IMR-90 (cell line): Measurements from ENCODE around the gene GAREM1. TPM values are rescaled to one million over a fixed set of nuclear protein-coding genes. Genes with fewer than 3 reads are reported as not detected.
A peak's percentile ranks its signal among the peaks of the same experiment; 100 is the strongest.

Experiments
- ATAC-seq: fragments of 200-7000 bp; cut with Tn5 transposase; 2 replicates; pipeline ENCODE4 v1.9.1; 2020; ENCODE audit warnings: low read depth, mild to moderate bottlenecking, moderate library complexity
- BruUV-seq: library from RNA; stranded (reverse); fragments of 400-500 nt; replicated peaks from 2 replicates; lab custom pipeline; 2021; lab: Mats Ljungman, UMichigan
- CTCF ChIA-PET: fragments of 300-600 bp; formaldehyde crosslinking; extraction: SDS; loops from one replicate; lab custom pipeline; 2021; ENCODE audit warnings: antibody characterized with exemption; lab: Yijun Ruan, JAX
- POLR2A ChIA-PET: fragments of 300-600 bp; sonication (Branson Sonifier 250); formaldehyde crosslinking; loops from one replicate; lab custom pipeline; 2022; ENCODE audit warnings: antibody characterized with exemption; ENCODE audit not compliant: unreplicated experiment; lab: Charles Lee
- DNase-seq: peaks from one replicate; pipeline ENCODE4 v3.0.0; 2013
- H2AFZ ChIP-seq: replicated peaks from 2 replicates; pipeline ENCODE3; 2013; ENCODE audit warnings: low read length, mild to moderate bottlenecking; ENCODE audit not compliant: poor library complexity
- H2AK5ac ChIP-seq: 2 replicates; pipeline ENCODE4 v1.6.1; 2013; ENCODE audit warnings: low read depth, low read length, inconsistent platforms
- H2AK9ac ChIP-seq: replicated peaks from 2 replicates; pipeline ENCODE3; 2013; ENCODE audit warnings: mild to moderate bottlenecking, low read depth, low read length, moderate library complexity; ENCODE audit not compliant: poor library complexity
- H2BK120ac ChIP-seq: 2 replicates; pipeline ENCODE4 v1.6.1; 2013; ENCODE audit warnings: low read depth, low read length, inconsistent platforms
- H2BK15ac ChIP-seq: 3 replicates; pipeline ENCODE4 v1.6.1; 2013; ENCODE audit warnings: low read depth, low read length, inconsistent platforms
- H2BK20ac ChIP-seq: 2 replicates; pipeline ENCODE4 v1.6.1; 2013; ENCODE audit warnings: low read depth, mild to moderate bottlenecking, inconsistent platforms, low read length, moderate library complexity
- H2BK5ac ChIP-seq: 2 replicates; pipeline ENCODE4 v1.6.1; 2013; ENCODE audit warnings: mild to moderate bottlenecking, low read depth, low read length, inconsistent platforms; ENCODE audit not compliant: poor library complexity, severe bottlenecking
- H3K14ac ChIP-seq: replicated peaks from 2 replicates; pipeline ENCODE4 v1.6.1; 2013; ENCODE audit warnings: low read depth, low read length, inconsistent platforms
- H3K18ac ChIP-seq: 2 replicates; pipeline ENCODE4 v1.6.1; 2013; ENCODE audit warnings: low read depth, low read length, control low read depth
- H3K23ac ChIP-seq: 2 replicates; pipeline ENCODE4 v1.6.1; 2013; ENCODE audit warnings: low read depth, low read length, inconsistent platforms
- H3K27ac ChIP-seq: 2 replicates; pipeline ENCODE4 v1.5.1; 2013; ENCODE audit warnings: mild to moderate bottlenecking, control low read depth, low read length; ENCODE audit not compliant: insufficient read depth
- H3K27me3 ChIP-seq: 2 replicates; pipeline ENCODE4 v1.6.1; 2013; ENCODE audit warnings: low read length; ENCODE audit not compliant: control insufficient read depth, insufficient read depth
- H3K36me3 ChIP-seq: 2 replicates; pipeline ENCODE4 v1.6.1; 2013; ENCODE audit warnings: low read length, mixed read lengths; ENCODE audit not compliant: control insufficient read depth, insufficient read depth
- H3K4ac ChIP-seq: 2 replicates; pipeline ENCODE4 v1.6.1; 2013; ENCODE audit warnings: low read depth, low read length, inconsistent platforms
- H3K4me1 ChIP-seq: 2 replicates; pipeline ENCODE4 v1.6.1; 2013; ENCODE audit warnings: low read length, mixed read lengths; ENCODE audit not compliant: control insufficient read depth, insufficient read depth
- H3K4me2 ChIP-seq: 2 replicates; pipeline ENCODE4 v1.6.1; 2013; ENCODE audit warnings: low read depth, mild to moderate bottlenecking, control low read depth, low read length, moderate library complexity
- H3K4me3 ChIP-seq: 2 replicates; pipeline ENCODE4 v1.5.1; 2013; ENCODE audit warnings: low read depth, mild to moderate bottlenecking, control low read depth, low read length, moderate library complexity; ENCODE audit not compliant: insufficient read depth
- H3K56ac ChIP-seq: 2 replicates; pipeline ENCODE4 v1.6.1; 2013; ENCODE audit warnings: low read length, inconsistent platforms; ENCODE audit not compliant: insufficient read depth; ENCODE audit errors: extremely low read depth
- H3K79me1 ChIP-seq, 2 experiments: 2 replicates each; pipeline ENCODE4 v1.6.1; 2013; ENCODE audit warnings: low read length in 2 of 2, inconsistent platforms in 1 of 2, low read depth in 1 of 2
- H3K9ac ChIP-seq: 2 replicates; pipeline ENCODE4 v1.6.1; 2013; ENCODE audit warnings: low read depth, low read length, control low read depth
- H3K9me1 ChIP-seq: 2 replicates; pipeline ENCODE4 v1.6.1; 2013; ENCODE audit warnings: low read length, inconsistent platforms; ENCODE audit not compliant: insufficient read depth
- H3K9me3 ChIP-seq: 2 replicates; pipeline ENCODE4 v1.6.1; 2013; ENCODE audit warnings: low read length; ENCODE audit not compliant: control insufficient read depth, insufficient read depth
- H4K20me1 ChIP-seq: 2 replicates; pipeline ENCODE4 v1.6.1; 2013; ENCODE audit warnings: low read length, inconsistent platforms; ENCODE audit not compliant: insufficient read depth
- H4K5ac ChIP-seq: 2 replicates; pipeline ENCODE4 v1.6.1; 2013; ENCODE audit warnings: mild to moderate bottlenecking, low read depth, low read length, control low read depth
- H4K8ac ChIP-seq, 2 experiments: 2 replicates each; pipeline ENCODE4 v1.6.1; 2013; ENCODE audit warnings: low read depth in 2 of 2, low read length in 2 of 2, control low read depth in 1 of 2, inconsistent platforms in 1 of 2
- H4K91ac ChIP-seq: 2 replicates; pipeline ENCODE4 v1.6.1; 2013; ENCODE audit warnings: low read depth, low read length, inconsistent platforms; ENCODE audit not compliant: insufficient read depth
- CEBPB ChIP-seq: IDR thresholded peaks from 2 replicates; pipeline ENCODE4 v1.6.1; 2012; ENCODE audit warnings: low read depth, low read length, improper control_type of control experiment
- USF2 ChIP-seq: fragments of 150-350 bp; IDR thresholded peaks from 2 replicates; pipeline ENCODE4 v1.6.1; 2017; ENCODE audit warnings: mild to moderate bottlenecking, antibody characterized with exemption, low read length, low read depth
- WGBS, 2 experiments: methylation state at CpG; one replicate each; pipeline versions ENCODE4 v1.1.5 to v1.1.7; 2013; ENCODE audit warnings: missing lambda C conversion rate in 2 of 2; ENCODE audit not compliant: insufficient read length in 1 of 2; ENCODE audit errors: extremely low coverage in 2 of 2; 5-methylcytosine and 5-hydroxymethylcytosine counted together
- dilution Hi-C: fragments of 300-500 bp; cut with HindIII; formaldehyde crosslinking; loops from one replicate; pipeline ENCODE4 v1.14.3; 2018; ENCODE audit warnings: low sequenced_read_pairs; ENCODE audit not compliant: unreplicated experiment
- in situ Hi-C: fragments of 300-500 bp; cut with MboI; formaldehyde crosslinking; loops from 3 replicates; pipeline ENCODE4 v1.14.3; 2019; ENCODE audit warnings: low sequenced_read_pairs, inconsistent platforms, mixed read lengths
- intact Hi-C: fragments of 100-400 bp; cut with micrococcal nuclease; formaldehyde crosslinking; loops from 2 replicates; pipeline ENCODE4 v1.10.0; 2022
- polyA plus RNA-seq, 3 experiments: library from polyadenylated mRNA; depleted of rRNA; stranded (reverse); fragments of >200 nt; gene quantifications; 2 replicates each; pipeline ENCODE4 v1.2.3, GENCODE V29; 2012; ENCODE audit warnings: low replicate concordance in 1 of 3
- total RNA-seq: library from RNA; depleted of rRNA; stranded (reverse); fragments of >200 nt; gene quantifications from 2 replicates; pipeline ENCODE4 v1.2.3, GENCODE V29; 2012

GAREM1 gene
- total and polyA plus RNA-seq, 2 of the 4 experiments (the other 2 are of a cell fraction): 1.4 to 2.3 TPM

DNA sequence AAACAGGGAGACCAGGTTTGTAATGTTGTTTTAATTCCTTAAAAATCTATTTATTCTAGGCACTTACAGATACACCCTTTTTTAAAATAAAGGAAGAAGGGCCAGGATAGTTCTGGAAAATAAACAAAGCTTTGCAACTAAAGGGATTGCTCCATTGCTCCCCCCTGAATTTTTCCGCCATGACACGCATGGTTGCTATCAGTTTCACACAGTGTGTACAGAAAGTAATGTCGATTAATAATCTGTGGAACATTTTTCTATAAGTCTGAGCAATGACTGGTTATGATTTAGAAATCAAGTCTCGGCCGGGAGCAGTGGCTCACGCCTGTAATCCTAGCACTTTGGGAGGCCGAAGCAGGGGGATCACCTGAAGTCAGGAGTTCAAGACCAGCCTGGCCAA lies 90.8 kb downstream of the GAREM1 start:
- H3K27ac ChIP-seq: no peak overlapping the region
- no peaks in the 10 kb centered on the region for H3K9me3 ChIP-seq
- H3K9me1 ChIP-seq: peaks cover 6% of the 10 kb centered on the region; the same call in 1 of the 2 replicates
- no peak overlapping the region for H2BK15ac ChIP-seq
- no peak overlapping the region for H3K4me2 ChIP-seq
- intact Hi-C loops (loop anchor here (5.0 to 10.0 kb wide), 4 partner anchors 63 to 285 kb away; partner anchors contain the start of gene RNF138), dilution Hi-C loops (no loop called here), in situ Hi-C loops (no loop called here)
- no peak overlapping the region for H3K23ac ChIP-seq
- H3K79me1 ChIP-seq: no peaks in the 10 kb centered on the region
- ATAC-seq (no peak), DNase-seq (peak; percentile 58)
- no peaks in the 10 kb centered on the region for H3K36me3 ChIP-seq
- H2AK9ac ChIP-seq: no peak overlapping the region
- WGBS, 2 experiments: 73% methylated on average over 3 of the region's 7 CpGs; no CpG with 5 or more reads in 1 of the 2 experiments
- TF ChIP-seq USF2 (no peak), CEBPB (peak; percentile 46; the same call in 1 of the 2 replicates)
- no peak overlapping the region for H4K5ac ChIP-seq
- no peaks in the 10 kb centered on the region for H4K20me1 ChIP-seq
- peaks cover 8% of the 10 kb centered on the region; the same call in 1 of the 2 replicates for H3K4me1 ChIP-seq
- H3K56ac ChIP-seq: no peak overlapping the region
- H2AK5ac ChIP-seq: no peak overlapping the region
- H2BK20ac ChIP-seq: no peak overlapping the region
- no peak overlapping the region for H4K91ac ChIP-seq
- CTCF ChIA-PET: no interaction called here
- no peak overlapping the region for H2BK120ac ChIP-seq
- no peak overlapping the region for H2BK5ac ChIP-seq
- H4K8ac ChIP-seq: no peak overlapping the region
- H3K9ac ChIP-seq: no peak overlapping the region
- H3K4me3 ChIP-seq: no peak overlapping the region
- POLR2A ChIA-PET: no interaction called here
- H3K14ac ChIP-seq: no peak overlapping the region
- H3K18ac ChIP-seq: no peak overlapping the region
- BruUV-seq: no TSS peak
- H3K27me3 ChIP-seq: no peaks in the 10 kb centered on the region
- H2AFZ ChIP-seq: no peak overlapping the region
- H3K4ac ChIP-seq: no peak overlapping the region
